Hindlimb muscle (tissue), 1 donor: Measurements from ENCODE around the gene RBPJL. TPM values are rescaled to one million over a fixed set of nuclear protein-coding genes. Genes with fewer than 3 reads are reported as not detected.

Experiments used
- DNase-seq: peaks from one replicate; pipeline ENCODE4 v3.0.0-alpha.2; 2013
- polyA plus RNA-seq: library from polyadenylated mRNA; unstranded; fragments of 120-200 nt; gene quantifications from one replicate; pipeline ENCODE4 v1.2.1, GENCODE V29; 2013; ENCODE audit not compliant: insufficient read length

The RBPJL gene, protein sequence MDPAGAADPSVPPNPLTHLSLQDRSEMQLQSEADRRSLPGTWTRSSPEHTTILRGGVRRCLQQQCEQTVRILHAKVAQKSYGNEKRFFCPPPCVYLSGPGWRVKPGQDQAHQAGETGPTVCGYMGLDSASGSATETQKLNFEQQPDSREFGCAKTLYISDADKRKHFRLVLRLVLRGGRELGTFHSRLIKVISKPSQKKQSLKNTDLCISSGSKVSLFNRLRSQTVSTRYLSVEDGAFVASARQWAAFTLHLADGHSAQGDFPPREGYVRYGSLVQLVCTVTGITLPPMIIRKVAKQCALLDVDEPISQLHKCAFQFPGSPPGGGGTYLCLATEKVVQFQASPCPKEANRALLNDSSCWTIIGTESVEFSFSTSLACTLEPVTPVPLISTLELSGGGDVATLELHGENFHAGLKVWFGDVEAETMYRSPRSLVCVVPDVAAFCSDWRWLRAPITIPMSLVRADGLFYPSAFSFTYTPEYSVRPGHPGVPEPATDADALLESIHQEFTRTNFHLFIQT
- not detected for polyA plus RNA-seq

DNA sequence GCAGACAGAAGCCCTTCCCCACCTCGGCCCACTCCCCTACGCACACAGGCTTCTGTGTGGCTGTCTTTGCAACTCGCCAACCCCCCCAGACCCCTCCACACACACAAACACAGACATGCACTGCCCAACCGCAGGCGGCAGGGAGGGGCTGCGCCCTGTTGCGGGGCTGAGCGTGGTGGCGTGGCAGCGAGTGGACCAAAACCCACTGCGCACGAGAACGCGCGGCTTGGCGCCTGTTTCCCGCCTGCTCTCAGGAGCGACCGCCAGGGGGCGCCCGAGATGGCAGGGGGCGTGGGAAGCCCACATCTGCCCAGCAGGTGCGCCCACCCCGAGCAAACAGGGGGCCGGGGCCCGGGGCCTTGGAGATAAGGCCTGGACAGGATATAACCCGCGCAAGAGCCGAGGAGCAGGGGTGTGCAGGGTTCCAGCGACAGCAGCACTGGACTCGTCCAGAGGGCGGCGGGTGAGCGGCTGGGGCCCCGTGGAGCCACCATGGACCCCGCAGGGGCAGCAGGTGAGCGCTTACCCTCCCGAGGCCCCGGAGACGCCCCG lies at the start of gene RBPJL:
Gene RBPJL, plus strand, starts transcription at position 410 of the 552 bp plus-strand sequence. Its CDS starts 83 bp downstream, at position 493.
- DNase-seq = no peak

DNA sequence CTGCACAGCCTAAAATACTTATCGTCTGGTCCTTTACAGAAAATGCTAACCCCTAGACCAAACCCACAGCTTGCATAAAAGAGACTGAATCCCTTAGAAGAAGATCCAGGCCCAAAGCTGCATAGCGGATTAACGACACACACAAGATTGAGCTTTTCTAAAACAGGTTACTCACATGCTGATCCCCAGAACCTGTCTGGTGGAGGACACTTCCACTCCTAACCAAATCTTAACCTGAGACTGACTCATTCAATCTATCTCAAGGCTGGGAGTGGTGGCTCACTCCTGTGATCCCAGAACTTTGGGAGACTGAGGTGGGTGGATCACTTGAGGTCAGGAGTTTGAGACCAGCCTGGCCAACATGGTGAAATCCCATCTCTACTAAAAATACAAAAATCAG lies 49.5 kb upstream of the RBPJL start:
- DNase-seq = no peak

DNA sequence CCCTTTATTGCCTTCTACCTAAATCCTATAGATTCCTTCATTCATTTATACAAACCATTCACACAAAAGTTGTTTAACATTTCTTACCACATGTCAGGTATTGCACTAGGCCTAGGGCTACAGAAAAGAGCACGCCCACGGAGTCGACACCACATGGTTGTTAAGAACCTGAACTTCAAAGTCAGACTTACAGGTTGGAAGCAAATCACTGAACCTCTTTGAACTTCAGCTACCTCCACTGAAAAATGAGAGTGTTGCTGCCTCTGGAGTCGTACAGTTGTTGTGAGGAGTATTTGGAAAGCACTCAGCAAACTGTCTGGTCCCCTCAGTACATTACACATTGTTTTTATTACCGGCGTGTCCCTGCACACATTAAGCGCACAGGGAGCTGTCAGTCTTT lies 48.9 kb upstream of the RBPJL start:
- DNase-seq = no peak

DNA sequence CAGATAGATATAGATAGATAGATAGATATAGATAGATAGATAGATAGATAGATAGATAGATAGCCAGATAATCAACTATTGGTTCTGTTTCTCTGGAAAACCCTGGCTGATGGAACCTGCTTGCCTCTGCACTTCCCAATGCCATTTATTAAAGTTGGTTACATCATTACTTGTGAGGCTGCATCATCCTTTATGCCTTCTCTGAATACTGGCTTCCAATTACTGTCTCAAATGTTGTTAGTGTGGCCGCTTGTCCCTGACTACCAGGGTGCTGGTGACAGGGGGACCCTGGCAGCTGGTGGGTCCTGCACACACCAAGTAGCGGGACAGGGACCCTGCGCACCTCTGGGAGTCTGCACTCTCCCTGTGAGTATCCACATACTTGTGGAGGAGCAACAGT lies 48.4 kb upstream of the RBPJL start:
- no peak for DNase-seq

DNA sequence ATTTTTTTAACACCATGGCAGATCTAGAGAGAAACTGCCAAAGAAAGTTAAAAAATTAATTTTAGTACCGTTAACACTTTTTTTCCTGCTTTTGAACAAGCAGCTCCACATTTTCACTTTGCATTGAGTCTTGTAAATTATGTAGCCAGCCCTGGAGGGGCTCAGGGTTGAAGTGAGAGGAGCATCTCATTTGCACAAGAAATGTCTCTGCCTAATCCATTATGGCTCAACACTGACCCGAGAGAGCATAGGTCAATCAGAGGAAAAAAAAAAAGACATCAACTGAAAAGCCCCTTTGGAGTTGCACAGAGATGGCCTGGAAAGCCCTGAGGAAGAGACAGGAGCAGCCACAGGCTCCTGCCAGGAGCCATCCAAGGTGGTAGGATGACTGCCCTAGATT lies 48.0 kb upstream of the RBPJL start:
- DNase-seq = no peak

DNA sequence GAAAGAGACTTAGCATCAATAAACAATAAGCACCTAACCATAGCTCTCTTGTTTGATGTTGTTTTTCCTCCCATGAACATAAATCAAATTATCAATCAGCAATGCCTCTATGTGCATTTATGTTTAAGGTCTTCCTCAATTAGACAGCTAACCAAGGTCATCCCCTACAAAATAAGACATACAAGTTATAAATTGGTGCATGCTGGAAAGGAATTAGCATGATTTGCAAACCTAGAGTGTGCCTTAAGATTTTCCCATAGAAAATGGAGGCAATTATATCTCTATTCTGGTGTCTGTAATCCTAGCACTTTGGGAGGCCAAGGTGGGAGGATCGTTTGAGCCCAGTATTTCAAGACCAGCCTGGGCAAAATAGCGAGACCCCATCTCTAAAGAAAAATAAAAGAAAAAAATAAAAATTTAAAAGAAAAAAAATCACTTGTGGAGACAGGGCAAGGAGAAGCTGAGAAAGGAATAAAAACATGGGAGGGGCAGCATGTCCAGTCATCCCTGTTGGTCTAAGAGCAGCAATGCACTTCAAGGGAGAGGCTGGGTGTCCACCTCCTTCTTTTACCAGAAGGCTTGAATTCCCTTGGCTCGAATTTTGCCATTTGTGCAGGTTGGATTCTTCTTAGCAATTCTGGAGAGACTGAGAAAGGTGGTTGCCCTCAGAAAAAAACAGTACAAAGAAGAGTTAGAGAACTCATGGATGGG lies 42.9 kb upstream of the RBPJL start:
- no peak for DNase-seq

DNA sequence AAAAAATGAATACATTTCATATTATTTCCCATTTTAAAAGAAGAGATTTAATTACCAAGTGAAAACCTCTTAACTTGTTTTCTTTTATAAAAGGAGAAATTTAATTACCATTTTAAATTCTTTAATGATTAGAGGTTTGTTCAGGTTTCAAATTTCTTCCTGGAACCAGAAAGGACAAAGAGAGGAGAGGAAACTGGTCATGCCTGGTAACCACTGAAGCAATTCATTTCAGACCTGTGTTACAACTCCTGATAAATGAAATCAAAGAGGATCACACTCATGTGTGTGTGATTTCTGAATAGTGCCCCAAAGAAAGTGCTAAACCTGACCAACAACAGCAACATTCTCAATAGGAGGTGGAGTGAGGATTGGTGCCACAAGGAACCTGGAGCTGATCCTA lies 39.7 kb upstream of the RBPJL start:
- no peak for DNase-seq

DNA sequence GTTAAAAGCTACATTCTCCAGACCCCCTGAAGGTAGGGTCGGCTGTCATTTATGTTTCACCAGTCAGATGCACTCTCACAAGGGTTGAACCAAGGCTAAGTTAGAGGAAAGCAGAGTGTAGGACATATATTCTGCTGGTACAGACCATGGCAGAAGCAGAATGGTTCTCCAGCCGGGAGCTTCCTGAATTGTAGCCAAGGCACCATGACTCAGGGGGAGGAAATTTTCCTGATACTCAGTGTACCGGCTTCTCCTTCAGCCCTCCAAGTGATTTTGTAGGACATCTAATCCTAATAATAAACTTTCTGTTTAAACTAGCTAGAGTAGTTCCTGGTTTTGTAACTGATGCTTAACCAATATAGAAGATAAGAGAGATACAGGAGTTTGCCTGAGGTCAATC lies 38.1 kb upstream of the RBPJL start:
- DNase-seq = no peak

DNA sequence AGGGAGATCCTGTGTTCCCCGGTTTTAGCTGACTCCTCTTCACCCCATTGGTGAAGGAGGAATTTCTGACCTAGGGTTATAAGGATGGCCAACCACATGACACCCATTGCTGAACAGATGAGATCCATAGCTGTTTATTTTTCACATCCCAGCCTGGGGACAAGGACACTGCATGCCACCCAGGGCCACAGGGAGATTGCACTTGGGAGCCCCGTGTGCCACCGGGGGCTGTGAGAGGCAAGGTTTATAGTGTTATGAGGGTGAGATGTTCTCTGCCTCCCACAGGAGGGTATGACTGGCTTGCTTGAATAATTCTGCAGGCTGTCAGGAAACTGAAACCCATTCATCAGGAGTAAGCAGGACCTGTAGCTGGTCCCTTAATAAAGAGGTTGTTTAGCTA lies 37.6 kb upstream of the RBPJL start:
- DNase-seq = no peak

DNA sequence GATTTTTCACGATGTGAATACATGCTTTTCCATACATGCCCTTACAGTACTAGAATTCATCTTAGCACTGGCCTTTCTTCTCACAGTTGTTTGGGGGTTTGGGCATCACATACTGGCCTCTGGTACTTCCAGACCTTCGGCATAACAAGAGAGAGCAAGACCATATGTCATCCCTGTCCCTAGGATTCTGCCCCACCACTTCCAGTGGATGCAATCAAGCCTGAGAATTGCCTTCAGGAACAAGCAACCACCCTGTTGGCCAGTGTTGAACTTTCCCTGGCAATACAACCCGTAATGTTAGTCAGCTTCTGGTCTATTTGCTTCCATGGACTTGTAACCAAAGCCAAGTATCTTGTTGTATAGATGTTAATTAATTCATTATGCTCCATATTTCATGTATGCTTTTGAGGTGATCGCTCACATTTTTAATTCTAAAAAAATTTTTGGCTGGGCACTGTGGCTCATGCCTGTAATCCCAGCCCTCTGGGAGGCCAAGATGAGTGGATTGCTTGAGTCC lies 36.8 kb upstream of the RBPJL start:
- DNase-seq = no peak

DNA sequence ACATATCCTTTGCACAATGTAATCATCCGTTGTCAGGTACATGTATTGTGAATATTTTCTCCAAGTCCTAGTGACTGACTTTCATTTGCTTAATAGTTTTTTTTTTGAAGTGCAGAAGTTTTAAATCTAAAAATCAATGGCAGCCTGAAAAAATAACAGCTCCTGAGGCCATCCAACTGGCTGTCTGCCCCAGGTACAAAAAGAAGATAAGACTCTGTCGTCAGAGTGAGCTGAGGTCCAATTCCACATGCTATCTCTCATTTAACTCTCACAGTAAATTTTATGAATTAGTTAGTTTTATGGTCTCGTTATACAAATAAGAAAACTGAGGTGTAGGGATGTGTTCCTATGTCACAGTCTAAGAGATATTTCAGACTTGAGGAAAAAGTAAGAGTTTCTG lies 31.3 kb upstream of the RBPJL start:
- no peak for DNase-seq

DNA sequence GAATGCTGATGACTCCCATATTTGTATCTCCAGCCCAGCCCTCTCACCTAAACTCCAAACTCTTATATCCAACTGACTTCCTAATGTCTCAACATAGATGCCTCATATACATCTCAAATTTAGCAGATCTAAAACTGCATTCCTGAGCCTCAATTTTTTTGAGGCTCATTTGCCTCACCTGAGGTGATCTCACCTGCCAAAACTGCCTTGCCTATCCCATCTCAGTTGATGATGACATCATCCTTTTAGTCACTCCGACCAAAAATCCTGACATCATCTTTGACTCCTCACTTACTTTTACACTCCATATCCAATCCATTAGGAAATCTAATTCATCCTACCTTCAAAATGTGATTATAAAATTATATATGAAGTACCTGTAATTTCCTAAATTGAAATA lies 26.6 kb upstream of the RBPJL start:
- no peak for DNase-seq

DNA sequence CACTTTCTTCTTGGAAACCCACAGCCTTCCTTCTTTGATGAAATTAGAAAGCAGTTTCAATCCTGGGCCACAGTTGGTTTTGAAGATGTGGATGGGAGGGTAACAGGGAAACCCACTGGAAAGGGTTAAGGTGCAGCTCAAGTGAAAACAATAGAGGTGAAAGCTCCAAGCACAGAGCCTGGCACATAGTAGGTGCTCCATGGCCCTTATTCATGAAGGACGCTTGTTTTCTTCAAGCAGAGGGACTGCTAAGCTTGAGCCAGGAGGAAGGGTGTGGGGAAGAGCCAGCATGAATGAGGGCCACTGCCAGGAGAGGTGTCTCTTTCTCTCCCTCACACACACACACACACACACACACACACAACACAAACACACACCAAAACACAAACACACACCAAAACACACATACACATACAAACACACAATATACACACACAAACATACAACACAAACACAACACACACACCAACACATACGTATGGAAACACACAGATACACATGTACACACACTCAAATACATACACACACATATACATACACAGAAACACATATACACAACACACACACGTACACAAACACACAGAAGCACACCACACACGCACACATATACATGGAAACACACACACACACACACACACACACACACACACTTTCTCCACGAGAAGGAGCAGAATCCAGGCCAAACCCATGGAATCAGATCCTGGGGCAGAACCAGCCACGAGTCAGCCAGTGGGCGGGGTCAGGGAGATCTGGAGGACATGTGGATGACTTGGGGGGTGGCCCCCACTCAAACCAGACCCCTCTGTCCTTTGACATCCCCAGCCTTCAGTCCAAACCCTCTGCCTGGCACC lies 23.7 kb upstream of the RBPJL start:
- DNase-seq = no peak

DNA sequence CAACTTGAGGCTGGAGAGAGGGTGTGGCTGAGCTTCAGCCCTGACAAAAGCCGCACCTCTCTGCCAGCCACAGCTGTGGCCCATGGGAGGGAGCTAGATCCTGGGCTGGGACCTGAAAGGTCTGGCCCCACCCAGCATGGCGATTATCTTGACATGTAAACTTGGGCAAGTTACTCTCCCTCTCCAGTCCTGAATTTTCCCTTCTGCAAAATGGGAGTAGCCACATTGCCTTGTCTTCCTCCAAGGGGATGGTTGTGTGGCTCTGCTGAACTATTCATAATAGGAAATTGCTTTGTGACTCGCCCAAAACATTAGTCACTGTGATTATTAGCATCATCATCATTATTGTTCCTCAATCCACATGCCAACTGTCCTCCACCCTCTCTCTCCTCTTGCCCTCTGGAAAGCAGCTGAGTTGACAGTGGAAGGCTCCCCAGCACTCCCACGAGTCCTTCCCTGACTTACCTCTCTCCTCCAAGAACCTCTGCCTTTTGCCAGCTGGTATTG lies 23.0 kb upstream of the RBPJL start:
- DNase-seq = no peak

DNA sequence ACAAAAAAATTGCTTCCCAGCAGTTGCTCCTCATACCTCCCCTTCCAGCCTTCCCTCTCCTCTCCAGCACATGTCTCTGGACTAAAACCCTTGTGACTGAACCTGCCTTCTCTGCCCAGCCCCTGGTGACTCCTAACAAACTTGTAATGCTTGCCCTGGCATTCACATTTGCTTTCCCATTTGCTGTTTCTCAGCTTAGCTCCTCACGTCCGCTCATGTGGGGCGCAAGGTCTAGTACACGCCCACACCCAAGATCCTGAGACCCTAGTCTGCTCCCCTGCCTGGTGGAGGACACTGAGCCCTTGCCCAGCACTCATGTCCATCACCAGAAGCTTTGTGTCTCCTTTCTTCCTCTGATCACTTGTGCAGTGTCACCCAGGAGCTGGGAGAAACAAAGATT lies 18.3 kb upstream of the RBPJL start:
- DNase-seq = no peak

DNA sequence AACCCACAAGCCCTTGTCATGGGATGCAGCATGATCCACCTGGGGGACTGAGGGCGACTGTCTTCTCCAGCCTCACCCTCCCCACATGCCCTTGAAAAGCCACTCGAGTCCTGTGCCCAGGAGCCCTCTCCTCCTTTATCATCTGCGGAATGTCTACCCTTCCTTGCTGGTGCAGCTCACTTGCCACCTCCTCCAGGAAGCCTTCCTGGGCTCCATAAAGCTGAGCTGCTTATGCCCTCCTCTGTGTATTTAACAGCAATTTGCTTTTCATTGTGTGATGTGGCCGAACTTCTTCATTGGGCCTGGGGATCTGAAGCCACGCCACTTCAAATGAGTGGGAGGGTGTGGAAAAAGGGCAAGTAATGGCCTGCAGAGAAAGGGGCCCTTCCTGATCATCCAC lies 17.8 kb upstream of the RBPJL start:
- DNase-seq = no peak

DNA sequence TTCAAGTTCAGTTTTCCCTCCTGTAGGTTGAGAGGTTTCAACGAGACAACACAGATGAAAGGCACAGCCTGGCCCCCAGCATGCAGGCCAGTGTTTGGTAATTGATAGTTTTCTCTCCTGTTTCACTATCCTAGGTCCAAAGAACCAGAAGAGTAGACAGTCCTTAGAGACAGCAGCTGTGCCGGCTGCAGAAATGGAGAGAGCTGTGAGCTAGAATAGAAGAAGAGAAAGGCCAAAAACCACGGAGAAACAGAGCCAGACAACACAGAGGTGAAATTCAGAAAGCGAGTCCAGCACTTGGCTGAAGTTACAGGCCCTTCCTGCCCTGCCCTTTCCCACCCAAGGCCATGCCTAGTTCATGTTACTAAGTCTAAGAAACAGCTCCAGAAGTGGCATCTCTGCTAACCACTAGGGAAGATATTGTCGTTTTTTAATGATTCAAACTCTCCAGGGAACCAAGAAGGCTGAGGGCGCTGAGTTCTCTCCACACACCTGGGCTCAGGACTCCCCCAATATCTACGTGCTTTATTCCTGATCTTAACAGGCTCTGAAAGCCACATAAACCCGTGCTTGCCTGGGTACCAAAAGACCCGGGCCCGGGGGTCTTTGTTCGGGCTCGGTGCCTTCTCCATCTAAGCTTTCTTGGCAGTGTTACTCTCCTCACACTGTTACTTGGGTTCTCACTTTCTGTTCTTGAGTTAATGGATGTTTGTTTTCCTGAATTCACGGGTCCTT lies 16.5 kb upstream of the RBPJL start:
- no peak for DNase-seq

DNA sequence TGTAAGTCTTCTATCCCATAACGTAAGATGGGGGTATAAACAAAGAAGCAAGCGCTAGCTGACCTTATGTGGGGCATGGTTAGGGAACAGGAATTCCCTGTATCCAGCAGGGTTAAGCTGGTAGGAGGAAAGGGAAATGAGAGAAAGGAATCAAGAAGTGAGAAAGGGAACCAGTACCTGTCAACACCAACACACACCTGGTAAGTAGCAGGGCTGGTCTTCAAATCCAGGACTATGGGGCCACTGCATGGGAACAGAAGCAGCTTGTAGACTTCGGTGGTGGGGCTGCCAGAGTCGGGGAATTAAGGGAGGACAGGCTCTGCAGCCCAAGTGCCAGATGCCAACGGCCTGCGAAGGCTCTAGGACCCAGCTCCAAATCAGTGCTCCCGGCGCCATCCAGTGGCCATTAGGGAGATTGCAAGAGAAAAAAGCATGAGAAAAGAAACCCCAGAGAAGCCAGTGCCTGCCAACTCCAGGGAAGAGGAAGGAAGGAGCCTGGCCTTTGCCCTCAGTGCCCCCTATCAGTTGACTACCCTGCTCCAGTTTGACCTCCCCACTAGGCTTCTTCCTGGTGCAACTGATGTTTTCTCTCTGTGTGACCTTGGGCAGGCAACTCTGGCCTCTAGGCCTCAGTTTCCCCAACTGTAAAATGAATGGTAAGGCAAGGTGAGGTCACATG lies 15.8 kb upstream of the RBPJL start:
- DNase-seq = peak; percentile 48

DNA sequence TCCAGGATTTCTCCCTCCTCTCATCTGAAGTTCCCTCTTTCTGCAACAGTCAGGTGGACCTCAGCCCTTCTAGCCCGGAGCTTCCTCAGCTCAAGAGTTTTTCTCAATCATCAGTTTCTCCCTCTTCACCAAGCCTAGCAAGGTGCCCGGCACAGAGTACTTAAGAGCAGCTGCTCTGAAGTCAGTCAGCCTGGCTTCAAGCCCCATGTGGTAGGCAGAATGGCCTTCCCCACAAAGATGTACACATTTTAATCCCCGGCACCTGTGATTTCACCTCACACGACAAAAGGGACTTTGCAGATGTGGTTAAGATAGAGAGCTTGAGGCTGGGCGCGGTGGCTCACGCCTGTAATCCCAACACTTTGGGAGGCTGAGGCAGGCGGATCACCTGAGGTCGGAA lies 15.1 kb upstream of the RBPJL start:
- DNase-seq = no peak

DNA sequence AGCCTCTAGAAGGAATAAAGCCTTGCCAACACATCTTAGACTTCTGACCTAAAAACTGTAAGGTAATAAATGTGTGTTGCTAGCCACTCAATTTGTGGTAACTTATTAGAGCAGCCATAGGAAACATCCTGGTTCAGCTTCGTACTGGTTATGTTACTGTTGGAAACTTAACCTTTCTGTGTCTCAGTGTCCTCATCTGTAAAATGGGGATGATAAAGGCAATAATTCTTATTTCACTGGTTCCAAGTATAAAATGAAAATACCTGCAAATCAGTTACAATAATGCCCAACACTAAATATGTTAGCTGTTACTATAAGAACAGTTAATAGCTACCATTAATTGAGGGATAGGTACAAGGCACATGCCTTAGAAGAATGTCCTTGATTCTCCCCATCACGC lies 14.3 kb upstream of the RBPJL start:
- no peak for DNase-seq
